K562 (cell line): ENCODE measurements around the gene RAI1. TPM values are rescaled to one million over a fixed set of nuclear protein-coding genes. Genes with fewer than 3 reads are reported as not detected.
A peak's percentile ranks its signal among the peaks of the same experiment; 100 is the strongest.

Experiments
- CHD2 ChIP-seq: IDR thresholded peaks from 2 replicates; pipeline ENCODE4 v1.6.1; 2011; ENCODE audit warnings: low read depth, low read length
- ILK ChIP-seq: fragments of 450-650 bp; IDR thresholded peaks from 2 replicates; pipeline ENCODE4 v1.6.1; 2016; ENCODE audit warnings: missing genetic modification characterization, low read depth, mild to moderate bottlenecking, missing compliant biosample characterization, moderate library complexity, borderline replicate concordance
- REST ChIP-seq, 2 experiments: fragments of 450-650 bp; formaldehyde crosslinking in 1 of 2; IDR thresholded peaks; 2 replicates each; pipeline versions ENCODE4 v1.4.0 to v1.6.1; 2014 to 2020; ENCODE audit warnings: mild to moderate bottlenecking in 2 of 2, borderline replicate concordance in 1 of 2, low read depth in 1 of 2
- RNF219 ChIP-seq: fragments of 250-450 bp; sonication (Bioruptor Pico); IDR thresholded peaks from 2 replicates; pipeline ENCODE4 v1.5.0; 2022; ENCODE audit warnings: mild to moderate bottlenecking
- XRCC3 ChIP-seq: fragments of 450-650 bp; IDR thresholded peaks from 2 replicates; pipeline ENCODE4 v1.6.1; 2017; ENCODE audit warnings: mild to moderate bottlenecking, moderate library complexity
- ZNF124 ChIP-seq: sonication (generic); formaldehyde crosslinking; IDR thresholded peaks from 2 replicates; pipeline ENCODE4 v1.8.1; 2022; ENCODE audit warnings: missing genetic modification reagents
- ZNF197 ChIP-seq: fragments of 200-800 bp; sonication (Bioruptor generic); IDR thresholded peaks from 2 replicates; pipeline ENCODE4 v1.6.1; 2016; ENCODE audit warnings: low read depth, missing genetic modification characterization, missing compliant biosample characterization
- ZNF398 ChIP-seq: fragments of 250-450 bp; sonication (Bioruptor Pico); IDR thresholded peaks from 2 replicates; pipeline ENCODE4 v1.8.0; 2021; ENCODE audit warnings: moderate library complexity, mild to moderate bottlenecking, inconsistent platforms
- ZNF583 ChIP-seq: fragments of 250-450 bp; sonication (Bioruptor Pico); IDR thresholded peaks from 2 replicates; pipeline ENCODE4 v1.4.0; 2020
- polyA plus RNA-seq, 8 experiments: library from polyadenylated mRNA; depleted of rRNA in 4 of 8; stranded (reverse) in 5 of 8; unstranded in 3 of 8; fragments of >200 nt; fragmentation: Nextera tagmentation in 2 of 8; fragmentation: Illumina TruSeq in 1 of 8; extraction: Ambion mirVana in 2 of 8; extraction: Trizol in 1 of 8; gene quantifications; 2 replicates each; pipeline versions ENCODE4 v1.2.1 to v1.2.3, GENCODE V29; 2011 to 2014; ENCODE audit warnings: inconsistent platforms in 1 of 8, missing spikeins in 1 of 8
- total RNA-seq, 7 experiments: library from RNA; depleted of rRNA in 6 of 7; stranded (reverse); fragments of >200 nt in 6 of 7; fragmentation: Illumina TruSeq in 2 of 7; extraction: Trizol in 2 of 7; gene quantifications; 2 replicates each; pipeline versions ENCODE4 v1.2.1 to v1.2.3, GENCODE V29; 2011 to 2021; ENCODE audit warnings: low replicate concordance in 1 of 7

Gene RAI1
- total and polyA plus RNA-seq, 9 of the 15 experiments (the other 6 are each of a cell fraction or from before 2014, with no cell fraction given), result 0.68 to 19.9 (median 5.5) TPM

- peak; percentile 74 for TF ChIP-seq REST (IDR thresholded peaks at IDR 0.05; ENCODE audit: borderline replicate concordance)
- no peak for TF ChIP-seq REST (CRISPR knock-in tag; IDR thresholded peaks at IDR 0.05; ENCODE audit: low read depth)
- TF ChIP-seq XRCC3, result no peak
- no peak for TF ChIP-seq ZNF197 (CRISPR knock-in tag)
- no peak for TF ChIP-seq ZNF583
- TF ChIP-seq ZNF124 (CRISPR knock-in tag), result no peak
- no peak for TF ChIP-seq ZNF398 (CRISPR knock-in tag)
- no peak for TF ChIP-seq CHD2
- TF ChIP-seq ILK (tag), result no peak
- TF ChIP-seq RNF219 (CRISPR knock-in tag), result no peak
These were observed 131.2 kb downstream of the RAI1 start (continued) for GRCh38 chr17:17812211-17813054.
